ENCODE data around the gene KRT81. TPM values are rescaled to one million over a fixed set of nuclear protein-coding genes. Genes with fewer than 3 reads are reported as not detected.

The KRT81 gene
- total RNA-seq, 4 donors from 2014 or later: not detected

DNA sequence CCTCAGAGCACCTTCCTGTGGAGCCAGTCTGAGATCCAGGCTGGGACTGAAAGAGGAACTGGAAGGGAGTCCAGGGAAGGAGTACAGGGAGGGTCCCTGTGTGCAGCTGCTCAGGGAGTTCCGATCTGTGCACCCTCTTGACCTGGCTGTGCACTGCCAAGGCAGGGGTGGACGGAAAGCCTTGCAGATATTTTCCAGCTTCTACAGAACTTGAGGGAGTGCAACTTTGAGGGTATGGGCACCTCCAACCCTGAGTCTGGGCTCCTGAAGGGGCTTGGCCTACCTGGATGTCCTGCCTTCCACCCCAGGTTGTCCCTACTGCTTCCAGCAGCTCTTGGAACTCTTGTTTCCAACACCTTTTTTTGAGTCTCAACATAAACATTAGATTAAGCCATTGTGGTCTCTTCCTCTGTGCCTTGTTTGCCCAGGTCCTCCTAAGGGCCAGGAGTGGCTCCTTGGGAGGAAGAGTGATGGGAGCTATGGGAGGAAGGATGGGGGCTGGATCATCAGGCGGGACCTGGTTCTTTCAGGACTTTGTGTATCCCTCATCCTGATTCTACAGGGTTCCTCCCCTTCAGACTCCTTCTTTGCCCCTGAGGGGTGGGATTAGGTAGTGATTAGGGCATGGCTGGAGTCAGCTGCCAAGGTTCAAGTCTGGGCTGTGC is 54.8 kb downstream of the KRT81 start:
- ATAC-seq (ENCODE audit: low FRiP score): no peak

More for the DNA sequence above, 54.8 kb downstream of the KRT81 start:
- TF ChIP-seq, protein P1, sequence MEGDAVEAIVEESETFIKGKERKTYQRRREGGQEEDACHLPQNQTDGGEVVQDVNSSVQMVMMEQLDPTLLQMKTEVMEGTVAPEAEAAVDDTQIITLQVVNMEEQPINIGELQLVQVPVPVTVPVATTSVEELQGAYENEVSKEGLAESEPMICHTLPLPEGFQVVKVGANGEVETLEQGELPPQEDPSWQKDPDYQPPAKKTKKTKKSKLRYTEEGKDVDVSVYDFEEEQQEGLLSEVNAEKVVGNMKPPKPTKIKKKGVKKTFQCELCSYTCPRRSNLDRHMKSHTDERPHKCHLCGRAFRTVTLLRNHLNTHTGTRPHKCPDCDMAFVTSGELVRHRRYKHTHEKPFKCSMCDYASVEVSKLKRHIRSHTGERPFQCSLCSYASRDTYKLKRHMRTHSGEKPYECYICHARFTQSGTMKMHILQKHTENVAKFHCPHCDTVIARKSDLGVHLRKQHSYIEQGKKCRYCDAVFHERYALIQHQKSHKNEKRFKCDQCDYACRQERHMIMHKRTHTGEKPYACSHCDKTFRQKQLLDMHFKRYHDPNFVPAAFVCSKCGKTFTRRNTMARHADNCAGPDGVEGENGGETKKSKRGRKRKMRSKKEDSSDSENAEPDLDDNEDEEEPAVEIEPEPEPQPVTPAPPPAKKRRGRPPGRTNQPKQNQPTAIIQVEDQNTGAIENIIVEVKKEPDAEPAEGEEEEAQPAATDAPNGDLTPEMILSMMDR (IDR thresholded peaks at IDR 0.05): no peak
- DNase-seq (ENCODE audit: low spot score): no peak

Other genes with a start within 250 kb of the KRT81 start
- 1,000 to 10,000 TPM in 1 of 4 donors, 100 to 1,000 TPM in 2, 10 to 100 TPM in 1; 74.9 to 1,106 (median 350) TPM for gene NR4A1, start 240.1 kb downstream of the KRT81 start, total RNA-seq
- 10 to 100 TPM; 33.6 to 65.5 (median 52.6) TPM for gene ATG101, start 221.6 kb downstream of the KRT81 start, total RNA-seq
- gene SMIM41, start 211.8 kb downstream of the KRT81 start, total RNA-seq: 1 to 10 TPM in 3 of 4 donors, not detected in 1; 1.1 to 1.9 (median 1.1) TPM
- gene KRT80, start 99.5 kb downstream of the KRT81 start, total RNA-seq: 1 to 10 TPM in 1 of 4 donors, under 1 TPM in 2, not detected in 1; 0.37 to 5.5 (median 0.75) TPM
- 100 to 1,000 TPM in 3 of 4 donors, 1 to 10 TPM in 1; 2.5 to 248 (median 111) TPM for gene KRT7, start 58.3 kb downstream of the KRT81 start, total RNA-seq
- under 1 TPM in 1 of 4 donors, not detected in 3; 0.37 TPM for gene KRT86, start 16.9 kb downstream of the KRT81 start, total RNA-seq
- not detected for gene KRT83, start 29.9 kb upstream of the KRT81 start, total RNA-seq
- gene KRT85, start 75.9 kb upstream of the KRT81 start, total RNA-seq: not detected
- gene KRT84, start 94.1 kb upstream of the KRT81 start, total RNA-seq: not detected
- not detected for gene KRT82, start 114.8 kb upstream of the KRT81 start, total RNA-seq
- not detected for gene KRT75, start 142.8 kb upstream of the KRT81 start, total RNA-seq
- under 1 TPM in 2 of 4 donors, not detected in 2; 0.24 to 0.46 TPM for gene KRT6B, start 160.6 kb upstream of the KRT81 start, total RNA-seq
- not detected for gene KRT6C, start 182.3 kb upstream of the KRT81 start, total RNA-seq
- gene KRT6A, start 201.7 kb upstream of the KRT81 start, total RNA-seq: 10 to 100 TPM in 2 of 4 donors, 1 to 10 TPM in 2; 3.3 to 40.7 (median 8.4) TPM
- gene KRT5, start 228.9 kb upstream of the KRT81 start, total RNA-seq: 10 to 100 TPM in 3 of 4 donors, 1 to 10 TPM in 1; 3.6 to 59.0 (median 14.4) TPM